HG03060 (cell line): ENCODE measurements around the gene ADAMTSL2.

Source experiments
- ATAC-seq: cut with Tn5 transposase; IDR thresholded peaks from one replicate; pipeline ENCODE4 v1.9.1; 2021; ENCODE audit warnings: low read depth, moderate number of reproducible peaks; ENCODE audit not compliant: unreplicated experiment

The ADAMTSL2 gene

DNA sequence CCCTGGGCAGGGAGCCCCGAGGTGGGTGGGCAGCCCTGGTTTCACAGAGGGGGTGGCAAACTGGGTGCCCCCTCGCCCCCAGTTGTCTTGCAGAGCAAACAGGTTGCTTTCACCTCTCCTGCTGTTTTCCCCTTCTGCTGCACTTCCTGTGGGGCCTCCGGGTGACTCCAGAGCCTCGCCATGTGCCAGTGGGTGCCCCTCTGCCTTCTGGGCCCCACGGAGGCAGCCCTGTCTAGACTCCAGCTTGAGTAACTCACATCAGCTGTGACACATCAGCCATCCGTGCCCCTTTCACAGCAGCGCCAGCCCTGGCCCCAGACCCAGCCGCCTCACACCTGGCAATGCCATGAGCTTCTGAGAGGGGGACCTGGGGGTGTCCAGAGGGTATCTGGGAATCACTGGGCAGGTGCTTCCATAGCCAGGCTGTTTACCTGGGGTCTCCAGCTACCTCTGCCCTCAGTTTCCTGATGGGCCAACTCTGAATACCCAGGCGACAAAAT lies 36.9 kb downstream of the ADAMTSL2 start:
- no peak for ATAC-seq

DNA sequence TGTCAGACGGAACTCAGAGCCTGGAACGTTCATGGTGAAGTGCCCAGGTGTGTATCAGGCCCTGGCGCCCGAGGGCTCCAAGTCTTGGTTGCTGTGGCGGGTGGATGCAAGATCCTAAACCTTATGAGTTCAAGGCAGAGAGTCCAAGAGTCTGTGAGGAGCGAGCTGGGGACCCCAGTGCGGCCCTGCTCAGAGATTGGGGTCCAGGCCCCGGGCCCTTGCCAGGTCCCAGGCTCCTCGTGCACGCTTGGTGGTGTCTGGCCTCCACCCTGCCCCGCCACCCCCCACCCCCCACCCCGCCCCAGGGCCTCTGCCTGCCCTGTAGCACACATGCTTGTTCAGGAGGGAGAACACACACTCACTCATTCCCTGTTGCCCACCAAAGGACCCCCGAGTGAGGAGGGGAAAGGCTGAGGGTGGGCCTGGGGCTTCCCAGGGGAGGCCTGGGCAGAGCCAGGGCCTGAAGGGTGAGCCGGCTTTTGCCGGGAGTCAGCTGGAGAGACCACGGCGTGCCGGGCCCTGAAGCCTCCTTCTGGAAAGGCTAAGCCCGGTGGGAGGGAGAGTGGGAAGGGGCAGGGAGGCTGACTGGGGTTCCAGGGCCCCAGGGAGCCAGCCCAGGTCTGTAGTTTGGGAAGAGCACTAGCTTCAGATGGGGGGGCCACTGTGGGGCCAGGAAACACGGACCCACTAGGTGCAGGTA lies 37.5 kb downstream of the ADAMTSL2 start:
- ATAC-seq, result no peak

DNA sequence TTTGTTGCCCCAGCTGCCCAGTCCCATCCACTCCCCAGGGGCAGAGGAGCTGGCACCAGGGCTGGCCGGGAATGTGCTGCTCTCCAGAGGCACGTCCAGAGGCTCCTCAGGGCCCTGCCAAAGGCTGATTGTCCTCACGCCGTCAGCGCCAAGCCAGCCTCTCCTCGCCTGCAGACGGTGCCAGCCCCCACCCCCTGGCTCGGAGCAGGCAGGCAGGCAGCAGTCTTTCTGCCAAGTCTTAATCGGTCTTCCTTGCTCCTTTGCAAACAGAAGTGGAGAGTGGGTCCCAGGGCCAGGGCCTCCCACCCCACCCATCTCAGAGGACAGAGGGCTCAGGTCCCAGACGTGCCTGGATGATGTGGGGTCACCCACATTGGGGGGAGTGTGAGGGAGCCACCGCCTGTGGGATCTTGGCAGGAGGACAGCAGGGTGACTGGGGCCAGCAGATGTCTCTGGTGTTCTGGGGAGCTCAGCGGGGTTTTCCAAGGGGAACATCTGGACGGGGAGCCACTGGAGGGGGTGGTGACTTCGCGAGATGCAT lies 38.4 kb downstream of the ADAMTSL2 start:
- no peak for ATAC-seq

DNA sequence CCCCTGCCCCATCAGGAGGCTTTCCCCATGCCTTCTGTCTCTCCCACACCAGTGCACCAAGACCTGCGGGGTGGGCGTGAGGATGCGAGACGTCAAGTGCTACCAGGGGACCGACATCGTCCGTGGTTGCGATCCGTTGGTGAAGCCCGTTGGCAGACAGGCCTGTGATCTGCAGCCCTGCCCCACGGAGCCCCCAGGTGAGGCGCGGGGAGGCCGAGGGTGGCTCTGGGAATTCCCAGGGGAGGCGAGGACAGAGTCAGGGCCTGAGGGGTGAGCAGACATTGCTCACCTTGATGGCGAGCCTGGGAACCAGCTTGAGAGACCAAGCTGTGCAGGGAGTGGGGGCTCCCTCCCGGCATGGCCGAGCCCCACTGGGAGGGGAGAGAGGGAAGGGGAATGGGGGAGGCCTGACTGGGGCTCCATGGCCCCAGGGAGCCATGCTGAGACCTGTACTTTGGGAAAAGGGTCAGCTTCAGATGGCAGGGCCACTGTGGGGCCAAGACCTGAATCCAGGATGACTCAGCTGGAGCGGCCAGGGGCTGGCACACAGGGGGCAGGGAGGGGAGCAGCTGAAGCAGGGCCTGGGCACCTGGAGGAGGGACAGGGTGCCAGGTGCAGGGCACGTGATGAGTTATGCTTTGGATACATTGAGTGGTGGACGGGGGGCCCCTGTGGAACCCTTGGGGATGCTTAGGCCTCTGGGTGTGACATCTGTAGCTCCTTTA lies 39.4 kb downstream of the ADAMTSL2 start:
- ATAC-seq, result no peak

DNA sequence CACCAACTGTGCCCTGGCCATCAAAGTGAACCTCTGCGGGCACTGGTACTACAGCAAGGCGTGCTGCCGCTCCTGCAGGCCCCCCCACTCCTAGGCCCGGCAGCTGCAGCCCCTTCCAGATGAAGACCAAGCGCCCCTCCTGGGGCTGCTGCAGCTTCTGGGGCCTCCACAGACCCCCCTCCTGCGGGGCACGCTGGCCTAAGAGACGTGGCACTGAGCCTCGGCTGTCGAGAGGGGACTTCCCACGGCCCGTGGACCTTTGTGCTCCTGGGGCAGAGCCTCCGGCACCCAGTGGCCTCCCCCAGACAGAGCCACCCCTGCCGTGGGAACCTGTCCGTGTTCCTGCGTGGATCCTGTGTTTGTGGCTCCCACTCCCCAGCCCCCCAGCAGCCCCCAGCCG lies 40.3 kb downstream of the ADAMTSL2 start:
- no peak for ATAC-seq

DNA sequence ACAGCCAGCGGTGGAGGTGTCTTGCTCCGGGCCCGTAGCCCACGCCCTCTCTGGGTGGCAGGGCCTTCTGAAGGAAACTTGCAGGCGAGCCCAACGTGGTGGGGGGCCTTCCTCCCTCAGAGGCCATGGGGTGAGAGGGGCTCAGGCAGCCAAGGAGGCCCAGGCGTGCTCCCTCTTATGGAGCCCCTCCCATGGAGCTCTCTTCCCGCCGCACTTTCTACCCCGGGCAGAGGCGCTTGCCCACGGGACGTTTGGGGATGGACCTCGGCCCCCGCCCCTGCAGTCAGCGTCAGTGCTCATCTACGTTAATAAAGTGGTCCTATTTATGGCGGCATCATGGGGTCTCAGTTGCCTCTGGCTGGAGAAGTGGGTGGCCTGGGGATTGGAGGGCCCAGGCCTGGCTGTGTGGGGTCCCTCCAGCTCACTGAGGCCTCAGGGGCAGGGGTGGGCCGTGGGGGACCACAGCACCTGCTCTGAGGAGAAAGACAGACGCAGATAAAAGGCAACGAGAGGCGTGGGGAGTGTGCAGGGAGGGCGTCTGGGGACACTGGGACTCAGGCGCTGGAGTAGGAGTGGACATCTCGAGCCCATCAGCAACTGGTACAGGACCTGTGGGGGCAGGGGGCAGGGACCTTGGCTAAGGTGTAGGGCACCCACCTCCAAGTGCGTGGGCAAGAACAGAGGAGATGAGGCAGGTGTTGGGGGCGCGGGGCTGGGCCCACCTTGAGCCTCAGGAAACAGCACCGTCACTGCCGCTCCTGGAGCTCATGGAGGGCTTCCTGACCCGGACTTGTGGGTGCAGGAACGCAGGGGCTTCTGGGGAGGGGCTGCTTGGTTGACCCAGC lies 40.9 kb downstream of the ADAMTSL2 start:
- no peak for ATAC-seq

DNA sequence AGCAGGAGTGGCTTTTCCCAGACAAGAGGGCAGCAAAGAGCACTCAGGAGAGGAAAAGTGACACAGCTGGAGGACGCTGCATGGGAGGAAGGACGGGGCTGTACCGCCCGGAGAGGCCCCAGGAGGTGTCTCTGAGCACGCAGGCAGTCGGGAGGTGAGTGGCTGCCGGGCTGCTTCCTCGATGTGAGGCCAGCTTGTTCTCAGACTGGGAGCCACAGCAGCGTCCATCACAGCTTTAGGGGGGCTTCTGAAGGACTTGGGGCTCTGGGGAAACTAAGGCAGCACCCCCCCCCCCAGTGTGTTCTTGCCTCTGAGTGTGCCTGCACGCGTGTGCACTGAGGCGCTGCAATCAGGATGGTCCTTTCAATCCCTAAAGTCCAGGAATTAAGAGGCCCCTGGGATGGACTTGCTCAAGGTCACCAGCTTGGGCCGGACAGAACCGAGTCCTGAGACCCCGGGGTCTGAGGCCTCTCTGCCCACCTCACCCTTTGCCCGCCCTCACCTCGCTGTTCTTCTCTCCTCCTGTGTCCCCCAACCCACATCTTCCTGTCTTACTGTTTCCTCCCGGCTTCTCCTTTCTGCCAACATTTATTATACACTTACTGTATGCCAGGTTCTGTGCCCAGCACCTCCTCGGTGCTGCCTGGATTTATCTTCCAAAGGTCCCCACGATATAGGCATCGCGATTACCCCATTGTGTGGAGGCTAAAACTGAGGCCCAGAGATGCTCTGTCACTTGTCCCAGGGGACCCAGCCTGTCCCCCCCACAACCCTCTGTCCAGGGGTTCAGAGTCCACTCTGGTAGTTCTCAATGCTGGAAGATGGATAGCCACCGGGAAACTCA lies 41.7 kb downstream of the ADAMTSL2 start:
- ATAC-seq, result no peak

DNA sequence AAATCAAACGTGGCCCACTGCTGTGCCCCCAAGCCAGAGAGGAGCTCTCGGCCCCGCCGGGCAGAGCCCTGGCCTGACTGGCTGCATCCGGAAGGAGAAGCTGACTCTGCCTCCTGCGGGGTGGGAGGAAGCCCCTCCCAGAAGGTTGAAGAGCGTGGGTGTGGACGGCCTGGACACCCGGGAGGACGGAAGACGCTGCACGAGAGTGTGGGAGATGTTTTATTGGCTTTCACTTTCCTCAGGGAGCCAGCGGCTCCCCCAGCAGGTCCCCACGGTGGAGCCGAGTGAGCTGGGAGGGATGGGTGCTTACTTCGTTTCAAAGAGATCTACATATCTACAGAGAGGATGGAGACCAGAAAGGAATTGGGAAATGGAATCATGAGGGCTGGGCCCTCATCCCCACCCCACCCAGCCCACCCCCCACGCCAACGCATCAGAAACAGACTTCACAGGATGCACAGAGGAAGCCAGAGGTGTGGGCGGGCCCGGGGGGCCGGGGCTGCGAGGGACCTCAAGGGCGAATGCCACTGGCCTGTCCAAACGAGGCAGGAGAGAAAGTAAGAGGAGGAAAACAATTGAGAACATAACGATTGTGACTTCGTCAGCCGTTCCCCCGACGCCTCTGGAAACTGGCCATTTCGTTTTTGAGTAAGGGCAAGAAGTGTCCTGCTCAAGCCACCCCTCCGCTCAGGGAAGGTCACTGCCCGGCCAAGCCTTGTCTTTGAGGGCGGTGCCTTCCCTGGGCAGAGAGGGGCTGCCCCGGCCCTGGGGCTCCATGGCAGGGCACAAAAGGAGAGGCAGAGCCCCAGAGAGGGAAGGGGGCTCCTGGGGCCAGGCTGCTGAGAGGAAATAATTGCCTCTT lies 42.6 kb downstream of the ADAMTSL2 start:
- ATAC-seq, result no peak

GRCh38 chr9:133577737-133578112 lies 43.2 kb downstream of the ADAMTSL2 start:
- no peak for ATAC-seq

GRCh38 chr9:133578524-133579441 lies 44.3 kb downstream of the ADAMTSL2 start:
- no peak for ATAC-seq

DNA sequence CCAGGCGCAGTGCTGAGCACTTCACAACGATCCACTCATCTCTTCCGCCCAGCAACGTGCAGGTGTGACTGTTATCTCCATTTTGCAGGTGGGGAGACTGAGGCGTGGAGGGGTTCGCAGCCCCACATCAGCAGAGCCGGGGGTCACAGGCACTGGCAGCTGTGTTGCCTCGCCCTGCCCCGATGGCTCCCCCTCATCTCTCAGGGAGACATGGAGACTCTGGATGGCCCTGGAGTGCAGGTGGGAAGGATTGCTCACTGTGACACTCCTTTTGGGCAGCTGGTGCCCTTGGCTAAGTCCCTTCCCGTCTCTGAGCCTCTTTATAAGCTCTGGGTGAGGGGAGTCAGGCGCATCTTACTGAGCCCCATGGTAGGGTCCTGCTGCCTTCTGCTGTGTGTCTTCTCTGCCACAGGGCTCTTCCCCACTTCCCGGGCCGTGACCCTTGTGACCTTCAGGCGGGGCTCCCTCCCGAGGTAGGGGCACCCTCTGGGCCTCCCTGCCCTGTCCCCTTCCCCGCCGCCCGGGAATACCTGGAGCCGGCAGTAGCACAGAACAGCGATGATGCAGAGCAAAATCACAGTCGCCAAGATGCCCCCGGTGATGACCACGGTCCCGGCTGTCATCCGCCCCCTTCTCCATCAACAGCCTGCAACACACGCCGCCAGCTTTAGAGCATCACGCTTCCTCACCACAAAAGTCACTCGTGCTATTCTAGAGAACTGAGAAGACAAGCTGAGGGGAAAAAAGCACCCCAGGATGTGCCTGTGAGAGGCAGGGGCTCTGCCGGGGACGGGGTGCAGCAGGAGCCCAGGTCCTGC lies 45.3 kb downstream of the ADAMTSL2 start:
- ATAC-seq, result no peak

GRCh38 chr9:133580419-133580738 lies 45.9 kb downstream of the ADAMTSL2 start:
- no peak for ATAC-seq

- ATAC-seq, result no peak
Measured at GRCh38 chr9:133581011-133581410, 46.5 kb downstream of the ADAMTSL2 start.

- no peak for ATAC-seq
Measured at GRCh38 chr9:133581513-133582343, 47.2 kb downstream of the ADAMTSL2 start.

GRCh38 chr9:133582501-133583045 lies 48.1 kb downstream of the ADAMTSL2 start:
- ATAC-seq, result no peak

- no peak for ATAC-seq
Measured at GRCh38 chr9:133583111-133583510, 48.6 kb downstream of the ADAMTSL2 start.
